WTC11 (cell line): ENCODE data around the gene SLC25A31.

Experiments used
- AFF4 ChIP-seq: sonication (generic); formaldehyde crosslinking; IDR thresholded peaks from 2 replicates; pipeline ENCODE4 v1.8.1; 2023; ENCODE audit warnings: mild to moderate bottlenecking, missing genetic modification reagents, borderline replicate concordance
- ARID4B ChIP-seq: sonication (generic); formaldehyde crosslinking; IDR thresholded peaks from 2 replicates; pipeline ENCODE4 v1.8.0; 2023; ENCODE audit warnings: missing genetic modification reagents, mild to moderate bottlenecking, borderline replicate concordance
- ATF1 ChIP-seq: sonication (generic); formaldehyde crosslinking; IDR thresholded peaks from 2 replicates; pipeline ENCODE4 v1.8.1; 2023; ENCODE audit warnings: mild to moderate bottlenecking, moderate library complexity, missing genetic modification reagents
- CBFB ChIP-seq: sonication (generic); formaldehyde crosslinking; IDR thresholded peaks from 2 replicates; pipeline ENCODE4 v1.8.1; 2022; ENCODE audit warnings: mild to moderate bottlenecking, low read depth, missing genetic modification reagents
- CREB1 ChIP-seq: sonication (generic); formaldehyde crosslinking; IDR thresholded peaks from 2 replicates; pipeline ENCODE4 v1.8.0; 2023; ENCODE audit warnings: mild to moderate bottlenecking, missing genetic modification reagents
- CTCF ChIP-seq: fragments of 200-600 bp; IDR thresholded peaks from 2 replicates; pipeline ENCODE4 v1.8.0; 2022; ENCODE audit warnings: antibody characterized with exemption
- NFE2L1 ChIP-seq: sonication (generic); formaldehyde crosslinking; IDR thresholded peaks from 2 replicates; pipeline ENCODE4 v1.8.1; 2023; ENCODE audit warnings: missing genetic modification reagents
- SP1 ChIP-seq: sonication (generic); formaldehyde crosslinking; conservative IDR thresholded peaks from 2 replicates; pipeline ENCODE4 v1.8.1; 2022; ENCODE audit warnings: missing genetic modification reagents
- USF2 ChIP-seq: sonication (generic); formaldehyde crosslinking; IDR thresholded peaks from 2 replicates; pipeline ENCODE4 v1.8.1; 2023; ENCODE audit warnings: mild to moderate bottlenecking, missing genetic modification reagents, moderate library complexity
- ZNF138 ChIP-seq: sonication (generic); formaldehyde crosslinking; conservative IDR thresholded peaks from 2 replicates; pipeline ENCODE4 v1.8.1; 2022; ENCODE audit warnings: mild to moderate bottlenecking, moderate library complexity, missing genetic modification reagents
- ZNF425 ChIP-seq: fragments of 250-450 bp; sonication (Bioruptor Pico); conservative IDR thresholded peaks from 2 replicates; pipeline ENCODE4 v1.9.0; 2021; ENCODE audit warnings: mild to moderate bottlenecking

GRCh38 chr4:127788517-127788916 is 58.3 kb downstream of the SLC25A31 start:
- TF ChIP-seq CTCF (no peak; the same call in 1 of the 2 replicates), NFE2L1 (CRISPR knock-in tag) (no peak), AFF4 (CRISPR knock-in tag) (no peak), CREB1 (CRISPR knock-in tag) (no peak), SP1 (CRISPR knock-in tag) (no peak), CBFB (no peak), ARID4B (CRISPR knock-in tag) (no peak), ZNF138 (no peak), USF2 (CRISPR knock-in tag) (no peak), ZNF425 (CRISPR knock-in tag) (no peak), ATF1 (no peak)
